Medulla oblongata (tissue), 1 donor: Measurements from ENCODE around the gene KRT37.
"Not testable (repeated sequence)": the region's sequence is repeated elsewhere in the genome, so short reads cannot be mapped to it uniquely, and the experiment has no call there.

ENCODE experiments used
- DNase-seq: peaks from one replicate; pipeline ENCODE4 v3.0.0-alpha.2; 2015; ENCODE audit errors: extremely low spot score

Gene KRT37

DNA sequence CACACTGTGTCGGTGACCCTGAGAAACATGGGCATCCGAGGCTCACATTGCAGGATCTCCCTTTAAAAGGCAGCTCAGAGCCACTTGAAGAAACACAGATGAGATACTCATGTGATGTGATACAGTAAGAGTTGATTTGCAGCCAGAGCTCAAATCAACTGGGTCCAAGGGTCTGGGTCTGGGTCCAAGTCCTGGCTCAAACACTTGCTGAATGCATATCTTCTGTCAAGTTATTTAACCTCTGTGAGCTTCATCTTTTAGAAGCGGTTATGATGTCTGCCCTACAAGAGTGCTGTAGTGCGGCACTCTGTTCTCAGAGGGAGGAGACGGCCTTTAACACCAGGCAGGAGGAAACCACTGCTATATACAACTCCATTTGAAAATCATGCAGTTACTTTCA, 10.0 kb upstream of the KRT37 start:
- DNase-seq = no peak

DNA sequence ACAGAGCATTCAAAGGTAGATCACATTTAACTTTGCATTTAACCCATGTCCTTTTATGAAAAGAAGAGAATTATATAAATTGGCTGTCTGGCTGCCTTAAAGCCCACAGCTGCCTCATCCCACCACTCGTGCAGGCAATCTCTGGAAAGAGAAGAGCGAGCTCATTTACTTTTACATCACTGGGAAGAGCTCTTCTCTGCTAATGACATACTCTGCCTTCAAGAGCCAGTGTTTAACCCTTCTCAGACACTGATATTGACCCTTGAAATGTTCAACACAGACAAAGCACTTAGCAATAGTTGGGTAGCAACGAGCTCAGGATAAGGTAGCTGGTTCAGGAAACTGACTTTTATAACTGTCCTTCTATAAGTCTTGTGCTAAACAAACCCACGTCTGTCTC, 9.6 kb upstream of the KRT37 start:
- no peak for DNase-seq

DNA sequence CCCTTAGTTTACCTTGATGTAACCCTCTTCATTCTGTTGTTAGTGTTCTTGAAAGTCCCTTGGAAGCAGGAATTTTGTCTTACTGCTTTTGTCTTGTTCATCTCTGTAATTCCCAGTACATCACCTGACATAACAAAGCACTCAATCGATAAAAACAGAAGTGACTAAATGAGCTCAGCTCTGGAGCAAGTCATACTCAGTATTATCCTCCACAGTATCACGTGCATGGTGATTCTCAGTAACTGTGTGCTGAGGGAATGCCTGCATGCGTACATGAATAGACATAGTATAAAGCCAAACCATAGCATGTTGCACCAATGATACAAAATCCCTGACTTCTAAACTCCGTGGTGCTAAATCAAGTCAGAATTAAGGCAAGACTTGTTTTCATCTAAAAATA, 9.2 kb upstream of the KRT37 start:
- no peak for DNase-seq

DNA sequence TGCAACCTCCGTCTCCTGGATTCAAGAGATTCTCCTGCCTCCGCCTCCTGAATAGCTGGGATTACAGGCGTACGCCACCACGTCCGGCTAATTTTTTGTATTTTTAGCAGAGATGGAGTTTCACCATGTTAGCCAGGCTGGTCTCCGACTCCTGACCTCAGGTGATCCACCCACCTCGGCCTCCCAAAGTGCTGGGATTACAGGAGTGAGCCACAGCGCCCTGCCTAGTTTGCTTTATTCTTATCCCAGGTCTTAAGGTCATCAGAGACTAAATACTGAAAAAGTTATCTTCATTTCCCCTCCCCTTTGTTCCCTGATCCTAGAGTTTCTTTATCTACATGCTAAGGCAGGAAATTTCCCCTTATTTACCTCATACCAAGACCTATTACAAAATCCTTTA, 6.0 kb upstream of the KRT37 start:
- DNase-seq = not testable (repeated sequence)

DNA sequence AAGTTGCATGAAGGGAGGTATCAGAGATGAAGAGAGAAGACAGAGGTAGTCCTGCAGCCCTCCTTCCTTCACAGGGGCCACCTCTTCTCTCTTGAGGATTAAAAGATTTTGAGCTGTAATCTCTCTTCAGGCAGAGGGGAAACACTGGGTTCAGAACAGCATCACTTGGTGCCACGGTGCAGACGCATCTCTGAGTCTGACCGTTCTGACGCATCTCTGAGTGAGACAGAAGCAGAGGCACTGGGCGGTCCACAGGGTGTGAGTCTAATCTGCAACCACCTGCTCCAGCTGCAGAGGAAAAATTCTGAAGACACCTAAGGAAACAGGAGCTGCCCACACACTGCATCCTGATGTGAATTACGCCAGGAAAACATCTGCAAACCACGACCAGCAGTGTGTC, 5.3 kb upstream of the KRT37 start:
- no peak for DNase-seq

DNA sequence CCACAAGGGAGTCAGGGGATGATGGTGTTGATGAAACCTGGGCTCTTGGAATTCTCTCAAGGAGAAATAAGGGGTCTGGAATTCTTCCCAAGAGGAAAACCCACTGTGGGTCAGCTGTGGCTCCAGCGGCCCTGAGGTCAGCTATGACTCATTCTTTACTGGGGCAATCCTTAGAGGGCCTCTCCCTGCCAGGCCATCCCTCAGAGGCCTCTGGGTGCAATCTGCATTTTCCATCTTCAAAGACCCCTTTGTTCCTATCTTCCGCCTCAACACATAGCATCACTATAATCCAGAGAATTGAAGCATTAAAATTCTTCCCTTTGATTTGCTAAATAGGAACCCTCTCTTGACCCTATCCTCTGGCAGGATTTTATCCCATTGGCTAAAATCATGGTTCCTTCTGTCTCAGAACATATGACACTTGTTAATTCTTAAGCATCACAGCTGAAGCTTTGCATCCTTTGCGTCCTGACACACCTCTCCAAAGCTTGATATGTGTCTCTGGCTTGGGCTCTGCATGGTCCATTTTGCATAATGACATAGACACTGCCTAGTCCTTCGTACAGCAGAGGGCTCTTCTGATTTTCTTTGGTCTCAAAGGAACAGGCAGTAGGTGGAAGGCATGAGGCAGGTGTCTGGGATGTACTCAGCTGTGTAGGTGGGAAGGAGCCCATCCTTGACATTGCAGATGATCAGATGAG, 4.4 kb upstream of the KRT37 start:
- no peak for DNase-seq

DNA sequence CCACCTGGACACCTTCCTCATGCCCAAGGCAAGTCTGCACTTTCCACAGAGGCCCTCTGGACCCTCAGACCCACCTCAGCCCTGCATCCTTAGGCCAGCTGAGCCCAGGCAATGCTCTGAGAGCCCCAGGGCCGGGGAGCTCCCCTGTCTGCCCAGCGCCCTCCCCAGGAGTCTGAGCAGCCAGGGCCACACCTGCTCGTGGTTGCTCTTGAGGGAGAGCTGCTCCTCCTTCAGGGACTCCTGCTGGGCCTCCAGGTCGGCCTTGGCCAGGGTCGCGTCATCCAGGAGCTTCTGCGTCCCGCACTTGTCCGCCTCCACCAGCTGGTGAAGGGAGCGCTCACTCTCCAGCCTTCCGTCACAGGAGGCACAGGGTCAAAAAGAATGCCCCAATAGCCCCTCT, 1.8 kb downstream of the KRT37 start:
- DNase-seq = not testable (repeated sequence)

DNA sequence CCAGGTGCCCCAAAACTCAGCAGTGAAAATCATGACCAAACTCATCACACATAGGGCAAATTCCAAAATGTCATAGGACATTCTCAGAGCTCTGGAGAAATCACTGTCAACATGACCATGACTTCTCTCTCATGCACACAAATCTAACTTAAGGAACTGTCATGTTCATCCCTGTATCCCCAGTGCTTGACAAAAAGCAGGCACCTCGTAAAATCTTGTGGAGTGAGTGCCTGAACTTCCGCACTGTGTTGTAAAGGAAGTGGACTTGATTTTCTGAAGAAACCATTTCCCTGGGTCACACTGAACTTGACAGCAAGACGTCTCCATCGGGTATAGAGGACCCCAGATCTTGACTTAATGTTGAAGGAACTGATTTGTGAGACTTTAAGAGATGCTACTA, 2.8 kb downstream of the KRT37 start:
- no peak for DNase-seq

DNA sequence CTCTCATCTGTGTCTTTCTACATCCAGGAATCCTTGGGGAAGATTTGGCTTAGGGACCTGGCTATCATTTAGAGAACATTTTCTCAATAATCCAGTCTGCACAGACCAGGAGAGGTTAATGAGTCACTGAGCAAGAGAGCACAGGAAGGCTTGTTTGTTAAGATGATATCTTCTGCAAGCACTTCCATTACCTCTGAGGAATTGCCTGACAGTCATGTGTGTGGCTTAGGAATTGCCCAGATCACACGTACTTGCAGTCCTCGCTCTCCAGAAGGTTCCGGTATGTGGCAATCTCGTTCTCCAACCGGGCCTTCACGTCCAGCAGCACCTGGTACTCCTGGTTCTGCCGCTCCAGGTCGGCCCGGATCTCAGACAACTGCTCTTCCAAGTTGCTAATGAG, 3.3 kb downstream of the KRT37 start:
- no peak for DNase-seq

DNA sequence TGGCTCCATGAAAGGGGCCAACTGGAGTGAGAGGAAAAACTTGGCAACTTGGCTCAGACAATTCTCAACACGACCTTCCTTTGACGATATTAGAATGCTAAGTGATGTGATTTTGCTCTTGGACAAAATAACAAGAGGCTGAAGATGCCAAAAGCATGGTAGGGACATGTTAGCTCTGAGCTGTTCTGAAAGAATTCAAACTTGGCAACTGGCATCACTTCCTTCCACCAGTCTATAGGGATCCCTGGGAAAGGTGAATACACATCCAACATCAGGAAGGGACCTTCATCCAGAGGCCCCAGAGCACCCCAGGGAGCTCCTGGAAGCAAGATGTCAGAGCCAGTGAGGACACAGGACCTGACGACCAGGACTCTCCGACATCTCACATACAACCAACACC, 4.3 kb downstream of the KRT37 start:
- no peak for DNase-seq

DNA sequence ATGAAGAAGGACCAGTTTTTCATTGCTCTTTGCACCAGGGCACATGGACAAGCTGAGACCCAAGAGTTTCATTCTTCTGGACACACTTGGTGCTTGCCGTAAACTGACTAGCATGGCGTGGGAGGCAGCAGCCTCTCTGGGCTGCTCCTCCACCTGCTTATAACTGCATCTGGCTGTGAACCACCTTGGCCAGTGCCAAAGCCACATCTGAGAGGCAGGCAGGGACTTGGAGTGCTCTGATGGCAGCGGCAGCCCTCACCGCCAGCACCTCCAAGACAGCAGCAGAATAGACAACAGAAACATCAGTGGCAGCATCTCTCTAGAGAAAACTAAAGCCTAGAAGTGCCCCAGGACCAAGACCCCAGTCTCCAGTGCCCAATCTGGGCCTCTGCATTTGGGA, 4.7 kb downstream of the KRT37 start:
- no peak for DNase-seq

DNA sequence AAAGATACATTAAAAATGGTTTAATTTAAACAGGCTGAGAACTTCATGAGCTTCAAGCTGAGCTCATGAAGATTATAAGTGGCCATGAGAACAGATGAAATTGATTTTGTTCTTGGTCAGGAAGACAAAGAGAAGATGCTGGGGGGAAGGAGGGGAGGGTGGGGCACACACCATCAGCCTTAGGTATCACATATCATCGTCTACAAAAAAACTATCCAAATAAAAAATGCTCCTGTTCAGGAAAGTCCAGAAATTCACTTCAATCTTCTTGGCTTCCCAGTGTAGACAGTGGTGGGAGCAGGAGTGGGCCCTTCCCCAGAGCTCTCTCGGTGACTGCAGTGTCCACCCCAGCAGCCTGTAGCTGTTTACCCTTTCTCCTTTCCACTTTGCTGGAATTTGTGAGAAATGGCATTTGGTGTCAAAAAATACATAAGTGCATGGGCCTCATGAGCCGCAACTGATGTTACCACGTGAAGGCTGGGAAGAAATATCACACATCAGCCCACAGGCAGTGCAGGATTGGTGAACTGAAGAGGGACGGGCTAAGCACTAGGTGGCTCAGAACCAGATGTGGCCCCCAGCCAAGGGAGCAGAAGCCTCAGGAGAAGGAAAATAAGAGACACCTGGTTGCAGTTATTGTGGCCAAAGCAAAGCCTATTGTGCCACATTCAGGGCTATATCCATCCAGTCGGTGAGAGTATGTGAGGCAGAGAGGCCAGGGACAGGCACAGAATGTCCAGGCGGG, 6.1 kb downstream of the KRT37 start:
- no peak for DNase-seq

DNA sequence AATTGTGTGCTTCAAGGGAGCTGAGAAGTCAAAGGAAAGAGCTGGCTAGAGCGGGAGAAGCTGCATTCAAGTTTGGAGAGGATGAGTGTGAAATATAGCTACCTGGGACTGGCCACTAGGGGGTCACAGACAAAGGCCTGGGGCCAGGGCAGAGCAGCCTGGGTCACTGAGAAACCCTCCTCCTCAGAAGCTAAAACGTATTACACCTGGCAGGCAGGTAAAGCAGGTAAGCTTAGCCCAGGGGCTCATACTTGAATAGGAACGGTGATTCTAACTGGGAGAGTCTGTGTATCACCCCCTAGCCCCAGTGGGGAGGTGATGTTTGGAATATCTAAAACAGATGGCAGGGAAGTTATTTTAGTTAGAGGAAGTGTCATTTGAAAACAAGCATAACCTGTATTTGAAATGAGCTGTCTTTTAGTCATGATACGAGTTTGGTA, 6.8 kb downstream of the KRT37 start:
- no peak for DNase-seq

DNA sequence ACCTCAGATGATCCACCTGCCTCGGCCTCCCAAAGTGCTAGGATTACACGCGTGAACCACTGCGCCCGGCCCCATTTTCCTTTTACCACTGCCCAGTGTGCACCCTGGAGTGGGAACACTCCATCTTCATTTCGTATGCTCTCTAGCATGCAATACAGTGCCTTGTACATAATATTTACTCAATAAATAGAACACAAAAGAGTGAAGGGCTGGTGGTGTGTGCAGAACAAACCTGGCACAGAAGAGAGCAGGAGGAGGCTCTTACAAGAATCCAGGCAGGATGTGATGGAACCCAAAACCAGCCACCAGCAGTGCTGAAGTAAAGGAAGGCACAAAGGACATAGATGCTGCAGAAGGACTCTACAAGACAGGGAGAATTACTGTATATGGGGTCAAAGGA, 7.3 kb downstream of the KRT37 start:
- no peak for DNase-seq

DNA sequence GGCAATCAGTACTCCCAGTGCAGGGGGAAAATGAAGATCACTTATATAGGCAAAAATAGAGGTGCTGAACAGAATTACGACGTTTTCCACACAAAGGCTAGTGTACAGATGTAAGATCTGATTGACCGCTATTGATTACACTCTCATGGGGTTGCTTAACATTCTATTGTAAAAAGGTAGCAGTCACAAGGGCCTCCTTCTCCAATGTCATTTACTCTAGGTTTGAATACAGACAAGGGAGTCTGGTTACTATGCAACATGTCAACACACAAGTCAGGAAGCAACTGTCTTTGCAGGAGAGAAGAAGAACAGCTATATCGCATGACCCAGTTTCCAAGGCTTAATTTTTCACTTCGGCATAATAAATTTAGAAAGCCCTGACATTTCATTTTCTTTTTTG, 7.9 kb downstream of the KRT37 start:
- DNase-seq = no peak

DNA sequence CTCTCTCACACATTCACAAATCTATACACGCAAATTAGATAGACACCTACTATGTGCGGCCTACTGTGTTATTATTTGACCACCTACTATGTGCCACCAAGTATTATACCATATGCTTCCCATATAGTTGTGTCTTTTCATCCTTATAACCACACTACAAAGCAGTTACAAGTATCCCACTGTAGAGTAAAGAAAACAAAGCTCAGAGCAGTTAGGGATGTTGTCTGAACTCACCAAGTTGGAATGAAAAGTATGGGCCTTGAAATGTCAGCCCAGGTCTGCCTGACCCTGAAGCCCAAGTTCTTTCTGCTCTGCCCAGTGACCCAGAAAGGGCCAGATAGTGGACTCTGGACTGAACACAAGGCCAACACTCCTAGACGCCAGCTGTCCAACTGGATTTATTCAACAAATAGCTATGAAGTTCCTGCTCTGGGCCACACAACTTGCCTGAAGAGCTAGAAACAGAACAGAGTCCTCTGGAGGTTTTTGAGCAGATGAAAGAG, 8.5 kb downstream of the KRT37 start:
- no peak for DNase-seq

DNA sequence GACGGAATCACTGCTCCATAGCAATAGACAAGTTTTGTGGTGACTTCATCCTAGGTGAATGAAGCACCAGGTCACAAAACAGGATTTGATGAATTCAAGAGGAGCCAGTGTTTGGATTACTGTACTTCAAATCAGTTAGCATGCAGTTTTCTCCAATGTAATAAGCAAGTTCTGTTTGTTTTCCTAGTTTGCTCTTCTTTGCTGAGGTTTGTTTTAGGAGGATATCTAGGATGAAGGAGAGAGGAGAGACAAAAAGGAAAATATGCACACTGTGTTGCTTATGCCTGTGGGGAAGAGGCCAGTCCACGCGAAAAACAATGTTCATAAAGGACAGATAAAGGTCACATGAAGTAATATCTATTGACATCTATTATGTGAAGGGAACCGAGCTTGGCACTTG, 9.0 kb downstream of the KRT37 start:
- DNase-seq = no peak

DNA sequence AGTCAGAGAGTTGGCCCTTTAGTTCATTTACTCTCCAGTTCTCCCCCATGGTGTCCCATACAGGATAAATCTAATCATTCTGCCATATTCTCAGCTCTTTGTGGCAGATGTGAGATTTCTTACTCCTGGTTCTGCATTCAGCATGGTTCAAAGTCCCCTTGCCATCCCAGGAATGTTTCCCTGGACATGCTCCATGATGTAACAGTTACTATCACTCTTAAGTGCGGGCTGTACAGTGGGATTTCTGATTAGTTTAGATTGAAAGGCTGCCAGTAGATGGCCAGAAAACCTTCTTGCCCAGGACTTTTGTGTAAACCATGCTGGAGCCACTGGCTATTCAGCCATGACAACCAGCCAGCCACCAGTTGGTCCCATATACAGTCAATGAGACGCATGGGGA, 10.4 kb downstream of the KRT37 start:
- DNase-seq = no peak

DNA sequence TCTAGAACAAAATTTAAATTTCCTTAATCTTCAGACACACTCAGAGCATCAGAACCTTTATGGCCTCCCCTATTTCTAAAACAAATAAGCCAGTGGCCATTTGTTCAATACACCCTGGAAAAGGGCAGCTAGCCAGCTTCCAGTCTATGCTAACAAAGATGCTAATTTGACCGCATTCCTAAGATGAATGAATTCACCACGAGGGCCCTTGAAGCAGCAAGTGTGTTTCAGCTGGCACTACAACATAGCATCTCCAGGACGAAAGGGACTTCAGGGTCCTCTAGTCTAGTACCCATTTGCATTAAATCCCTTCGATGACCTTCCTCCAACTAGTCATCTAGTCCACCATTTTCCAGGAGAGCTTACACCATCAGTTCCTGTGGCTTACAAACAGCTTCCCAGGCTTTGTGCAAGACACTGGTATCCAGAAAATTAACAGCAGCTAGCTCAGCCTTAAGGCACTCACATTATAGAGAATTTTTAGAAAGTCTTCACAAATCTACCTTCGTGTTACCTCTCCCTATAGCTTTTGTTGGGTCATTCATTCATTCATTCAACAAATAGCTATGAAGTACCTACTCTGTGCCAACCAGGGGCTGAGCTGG, 10.9 kb downstream of the KRT37 start:
- DNase-seq = no peak

DNA sequence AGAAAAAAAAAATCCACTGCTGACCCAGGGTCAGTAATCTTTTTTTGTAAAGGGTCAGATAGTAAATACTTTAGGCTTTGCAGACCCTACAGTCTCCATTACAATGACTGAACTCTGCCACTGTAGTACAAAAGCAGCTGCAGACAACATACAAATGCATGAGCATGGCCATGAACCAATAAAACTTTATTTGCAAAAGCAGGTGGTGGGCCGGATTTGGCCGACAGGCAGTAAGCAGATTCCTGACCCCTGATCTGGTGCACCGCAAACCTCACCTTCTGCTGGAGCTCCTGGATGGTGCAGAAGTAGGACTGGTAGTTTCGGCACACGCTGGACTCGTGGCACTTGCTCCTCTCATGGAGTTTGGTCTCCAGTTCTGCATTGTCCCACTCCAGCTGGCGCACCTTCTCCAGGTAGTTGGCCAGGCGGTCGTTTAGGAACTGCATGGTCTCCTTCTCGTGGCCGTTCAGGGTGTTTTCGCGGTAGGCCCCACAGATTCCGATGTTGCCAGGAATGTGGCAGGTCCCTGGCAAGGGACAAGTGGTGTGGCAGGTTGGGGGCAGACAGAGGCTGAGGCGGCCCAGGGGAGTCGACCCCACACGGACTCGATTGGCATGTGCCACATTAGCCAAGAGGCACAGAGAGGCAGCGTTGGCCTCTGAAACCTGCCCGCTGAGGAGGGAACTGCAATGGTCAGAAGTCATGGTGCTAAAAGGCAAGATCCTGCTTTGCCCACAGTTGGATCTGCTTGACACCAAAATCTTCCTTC, 13.1 kb downstream of the KRT37 start:
- DNase-seq = no peak

DNA sequence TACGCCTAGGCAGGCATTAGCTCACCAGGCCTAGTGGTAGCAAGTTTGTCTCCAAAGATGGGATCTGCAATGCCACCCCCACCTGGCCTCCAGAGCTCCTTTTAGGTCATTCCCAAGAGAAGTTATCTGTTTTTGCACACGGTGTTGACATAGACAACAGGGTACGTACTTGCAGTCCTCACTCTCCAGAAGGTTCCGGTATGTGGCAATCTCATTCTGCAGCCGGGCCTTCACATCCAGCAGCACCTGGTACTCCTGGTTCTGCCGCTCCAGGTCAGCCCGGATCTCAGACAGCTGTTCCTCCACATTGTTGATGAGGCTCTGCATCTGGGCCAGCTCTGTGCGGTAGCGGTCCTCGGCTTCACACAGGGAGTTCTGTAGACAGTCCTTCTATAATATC, 17.2 kb downstream of the KRT37 start:
- DNase-seq = no peak

DNA sequence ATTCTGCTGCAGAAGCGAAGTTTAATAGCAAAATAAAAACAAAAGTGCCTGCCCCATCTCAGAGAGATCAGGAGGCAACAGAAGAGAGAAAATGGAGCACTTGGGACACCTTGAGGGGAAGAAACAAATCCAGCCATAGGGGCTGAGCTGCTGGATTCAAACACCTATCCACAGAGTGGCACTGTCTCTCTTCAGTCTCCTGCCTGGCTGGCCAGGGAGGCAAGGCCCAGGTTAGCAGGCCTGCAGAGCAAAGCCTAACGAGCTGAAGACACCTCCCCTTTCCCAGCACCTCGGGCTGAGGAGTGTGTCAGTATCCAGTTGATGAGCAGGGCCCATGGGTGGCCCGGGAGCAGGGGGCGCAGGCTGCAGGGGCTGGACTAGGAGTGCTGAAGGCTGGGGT, 18.2 kb downstream of the KRT37 start:
- DNase-seq = no peak
